OCI-LY3 (cell line): ENCODE data around the gene MSTO1.
"Not testable (repeated sequence)": the region's sequence is repeated elsewhere in the genome, so short reads cannot be mapped to it uniquely, and the experiment has no call there.

Experiments used
- H2AFZ ChIP-seq: fragments of 200-600, 300-600 bp; shearing (Covaris generic); 2 replicates; pipeline ENCODE4 v1.6.0; 2014; ENCODE audit warnings: antibody characterized with exemption, low read depth, low read length
- H3K27ac ChIP-seq: fragments of 200-600, 300-600 bp; sonication (generic); 2 replicates; pipeline ENCODE4 v1.5.1; 2014; ENCODE audit warnings: mild to moderate bottlenecking, low read length, moderate library complexity, mixed read lengths
- H3K27me3 ChIP-seq: fragments of 200-600, 300-600 bp; sonication (generic); 2 replicates; pipeline ENCODE4 v1.6.1; 2014; ENCODE audit warnings: low read depth, low read length, mixed read lengths
- H3K36me3 ChIP-seq: fragments of 200-600, 300-600 bp; sonication (generic); replicated peaks from 2 replicates; pipeline ENCODE3; 2014; ENCODE audit warnings: low read depth, low read length, mixed read lengths
- H3K4me1 ChIP-seq: fragments of 300-600, 200-600 bp; sonication (generic); 2 replicates; pipeline ENCODE4 v1.6.1; 2014; ENCODE audit warnings: low read length, mixed read lengths
- H3K4me2 ChIP-seq: fragments of 200-600, 300-600 bp; sonication (generic); 2 replicates; pipeline ENCODE4 v1.6.1; 2014; ENCODE audit warnings: low read length, mixed read lengths
- H3K4me3 ChIP-seq: fragments of 300-600, 200-600 bp; sonication (generic); 2 replicates; pipeline ENCODE4 v1.5.1; 2014; ENCODE audit warnings: antibody characterized with exemption, mild to moderate bottlenecking, low read length, moderate library complexity
- H3K79me2 ChIP-seq: fragments of 300-600, 200-600 bp; shearing (Covaris generic); 2 replicates; pipeline ENCODE4 v1.6.1; 2014; ENCODE audit warnings: mild to moderate bottlenecking, low read length, mixed read lengths
- H3K9ac ChIP-seq: fragments of 300-600, 200-600 bp; shearing (Covaris generic); 2 replicates; pipeline ENCODE4 v1.6.0; 2014; ENCODE audit warnings: mild to moderate bottlenecking, low read length, moderate library complexity
- H3K9me3 ChIP-seq: fragments of 200-600, 300-600 bp; shearing (Covaris generic); 2 replicates; pipeline ENCODE4 v1.6.1; 2014; ENCODE audit warnings: low read length, mixed read lengths; ENCODE audit not compliant: insufficient read depth
- H4K20me1 ChIP-seq: fragments of 200-600, 300-600 bp; sonication (generic); 2 replicates; pipeline ENCODE4 v1.6.1; 2016; ENCODE audit warnings: low read length, mixed read lengths; ENCODE audit not compliant: insufficient read depth
- CTCF ChIP-seq: fragments of 200-600, 300-600 bp; sonication (generic); IDR thresholded peaks from 2 replicates; pipeline ENCODE4 v1.5.1; 2014; ENCODE audit warnings: antibody characterized with exemption, low read length, low read depth
- EZH2phosphoT487 ChIP-seq: fragments of 200-600 bp; shearing (Covaris generic); IDR thresholded peaks from 2 replicates; pipeline ENCODE4 v1.6.1; 2018; ENCODE audit warnings: antibody characterized with exemption, mixed run types, low read depth

The MSTO1 gene

GRCh38 chr1:155623357-155623756 is 13.3 kb downstream of the MSTO1 start:
- Histone ChIP-seq H3K9me3 (no peaks in the 10 kb centered on the region), H4K20me1 (no peaks in the 10 kb centered on the region), H3K9ac (no peak overlapping the region), H2AFZ (no peak overlapping the region), H3K27ac (no peak overlapping the region), H3K36me3 (no peaks in the 10 kb centered on the region), H3K4me2 (no peak overlapping the region), H3K79me2 (no peaks in the 10 kb centered on the region), H3K27me3 (no peaks in the 10 kb centered on the region), H3K4me3 (no peak overlapping the region), H3K4me1 (no peaks in the 10 kb centered on the region)
- TF ChIP-seq CTCF (no peak), EZH2phosphoT487 (no peak)

GRCh38 chr1:155626428-155626827 is 16.4 kb downstream of the MSTO1 start:
- not testable (repeated sequence) for H3K27ac ChIP-seq, H3K27me3 ChIP-seq, H3K4me3 ChIP-seq, H3K4me2 ChIP-seq, H3K79me2 ChIP-seq, H3K4me1 ChIP-seq, H2AFZ ChIP-seq, H3K36me3 ChIP-seq, H3K9me3 ChIP-seq, H3K9ac ChIP-seq, H4K20me1 ChIP-seq

- TF ChIP-seq CTCF, result no peak
- TF ChIP-seq EZH2phosphoT487, result no peak
- Histone ChIP-seq H3K4me3 (peak overlapping the region; percentile 83), H3K4me1 (peaks cover 8% of the 10 kb centered on the region), H4K20me1 (no peaks in the 10 kb centered on the region), H3K27me3 (no peaks in the 10 kb centered on the region), H3K9me3 (peaks cover 3% of the 10 kb centered on the region; the same call in 1 of the 2 replicates), H3K27ac (no peak overlapping the region), H3K9ac (no peak overlapping the region; the same call in 1 of the 2 replicates), H3K36me3 (peaks cover 1% of the 10 kb centered on the region), H3K79me2 (no peaks in the 10 kb centered on the region), H2AFZ (0 out of 2 replicates have a peak overlapping the region, but pooled peaks have one; percentile 100), H3K4me2 (peak overlapping the region; percentile 99)
Measured at GRCh38 chr1:155636397-155637153, 26.6 kb downstream of the MSTO1 start.

- peaks cover 9% of the 10 kb centered on the region for H3K36me3 ChIP-seq
- H3K4me1 ChIP-seq, result peaks cover 8% of the 10 kb centered on the region
- no peak overlapping the region for H3K27ac ChIP-seq
- H4K20me1 ChIP-seq, result no peaks in the 10 kb centered on the region
- H3K79me2 ChIP-seq, result no peaks in the 10 kb centered on the region
- H3K4me3 ChIP-seq, result no peak overlapping the region
- no peak overlapping the region for H3K4me2 ChIP-seq
- H2AFZ ChIP-seq, result no peak overlapping the region
- H3K27me3 ChIP-seq, result no peaks in the 10 kb centered on the region
- no peak overlapping the region for H3K9ac ChIP-seq
- TF ChIP-seq EZH2phosphoT487, result no peak
- no peak for TF ChIP-seq CTCF
- H3K9me3 ChIP-seq, result peaks cover 18% of the 10 kb centered on the region
Measured at GRCh38 chr1:155640367-155640766, 30.3 kb downstream of the MSTO1 start.

- H2AFZ ChIP-seq, H3K4me3 ChIP-seq, H4K20me1 ChIP-seq, H3K27ac ChIP-seq, H3K79me2 ChIP-seq, H3K27me3 ChIP-seq, H3K9ac ChIP-seq, H3K4me1 ChIP-seq, H3K4me2 ChIP-seq, H3K36me3 ChIP-seq: not testable (repeated sequence)
- H3K9me3 ChIP-seq, result peaks cover 18% of the 10 kb centered on the region
Measured at GRCh38 chr1:155642559-155643180, 32.7 kb downstream of the MSTO1 start.
